Right lobe of liver (tissue), 6 donors: Measurements from ENCODE around the gene C1orf50. TPM values are rescaled to one million over a fixed set of nuclear protein-coding genes. Genes with fewer than 3 reads are reported as not detected.

Source experiments
- ATAC-seq, 4 donors: fragments of 200-7000 bp; cut with Tn5 transposase; one replicate each; pipeline ENCODE4 v1.9.1; 2020; ENCODE audit warnings: mild to moderate bottlenecking in 4 of 4, moderate library complexity in 4 of 4
- DNase-seq, 3 donors: peaks; one replicate each; pipeline ENCODE4 v3.0.0-alpha.2; 2020
- H3K27ac ChIP-seq, 3 donors: fragments of 200-600 bp; one replicate each; pipeline ENCODE4 v1.8.0; 2022
- H3K27me3 ChIP-seq, 2 donors: fragments of 200-600 bp; one replicate each; pipeline ENCODE4 v1.8.0; 2022
- H3K36me3 ChIP-seq, 4 donors: fragments of 200-600 bp; sonication (generic) in 1 of 4; one replicate each; pipeline versions ENCODE4 v1.5.1 to v1.8.0; 2017 to 2022; ENCODE audit warnings: control low read depth in 1 of 4
- H3K4me1 ChIP-seq, 4 donors: fragments of 200-600 bp; sonication (generic) in 1 of 4; one replicate each; pipeline versions ENCODE4 v1.5.1 to v1.8.0; 2017 to 2022; ENCODE audit warnings: control low read depth in 1 of 4
- H3K4me3 ChIP-seq, 3 donors: fragments of 200-600 bp; one replicate each; pipeline ENCODE4 v1.8.0; 2022
- H3K9me3 ChIP-seq, 4 donors: fragments of 200-600 bp; sonication (generic) in 1 of 4; one replicate each; pipeline versions ENCODE4 v1.5.1 to v1.8.0; 2017 to 2022; ENCODE audit warnings: control low read depth in 1 of 4
- CTCF ChIP-seq, 4 donors: fragments of 200-600 bp in 3 of 4; fragments of 450-650 bp in 1 of 4; IDR thresholded peaks; one replicate each; pipeline versions ENCODE4 v1.5.1 to v1.8.0; 2016 to 2022; ENCODE audit warnings: antibody characterized with exemption in 4 of 4, mild to moderate bottlenecking in 2 of 4
- POLR2A ChIP-seq: fragments of 450-650 bp; IDR thresholded peaks from one replicate; pipeline ENCODE4 v1.6.1; 2017; ENCODE audit warnings: antibody characterized with exemption, mild to moderate bottlenecking
- WGBS: methylation state at CpG from one replicate; pipeline ENCODE4 v1.1.6; 2018; ENCODE audit warnings: low coverage, low lambda C conversion rate; ENCODE audit not compliant: insufficient coverage; ENCODE audit errors: missing lambda C conversion rate; 5-methylcytosine and 5-hydroxymethylcytosine counted together
- intact Hi-C, 2 donors: fragments of 100-400 bp; cut with DNase I; formaldehyde crosslinking; loops; one replicate each; pipeline versions ENCODE4 v1.11.2 to v1.14.1; 2022
- total RNA-seq, 6 experiments: library from RNA; depleted of rRNA in 2 of 6; stranded (reverse); fragments of >200 nt in 2 of 6; fragmentation: NEBNext Ultra II Directional in 3 of 6; extraction: Animal tissue kit (Norgen Biotek cat#: 25700) in 3 of 6; gene quantifications; one replicate each; pipeline versions ENCODE4 v1.1.0 to v1.2.4, GENCODE V29; 2016 to 2023
- donor health status: DM: no; HTN: yes; CAD: no.
- donor health status: DM: no; HTN: no; CAD: no.
- donor health status: DM: no; HTN: no; CAD: no.
- donor health status: DM: no; HTN: yes; CAD: no.
- donor health status: DM: no; HTN: yes; CAD: no.

Gene C1orf50
- total RNA-seq, 6 experiments from 2014 or later = 4.7 to 6.4 (median 5.3) TPM

- Histone ChIP-seq H3K4me3 (no peak overlapping the region), H3K4me1 (no peaks in the 10 kb centered on the region), H3K27me3 (no peaks in the 10 kb centered on the region), H3K9me3 (no peaks in the 10 kb centered on the region), H3K36me3 (no peaks in the 10 kb centered on the region), H3K27ac (no peak overlapping the region)
- intact Hi-C loops = no loop called here
- TF ChIP-seq POLR2A = no peak
- TF ChIP-seq CTCF (IDR thresholded peaks at IDR 0.05) = no peak
- DNase-seq (no peak), ATAC-seq (no peak)
- 85% methylated on average over 3 of the region's 3 CpGs for WGBS
Measured at GRCh38 chr1:42797414-42797813, 30.4 kb downstream of the C1orf50 start.

GRCh38 chr1:42797979-42798378 lies 30.9 kb downstream of the C1orf50 start:
- Histone ChIP-seq H3K27ac (no peak overlapping the region), H3K9me3 (no peaks in the 10 kb centered on the region), H3K27me3 (no peaks in the 10 kb centered on the region), H3K4me1 (no peaks in the 10 kb centered on the region), H3K36me3 (no peaks in the 10 kb centered on the region), H3K4me3 (no peak overlapping the region)
- 84% methylated on average over 4 of the region's 5 CpGs for WGBS
- TF ChIP-seq POLR2A = no peak
- no peak for TF ChIP-seq CTCF (IDR thresholded peaks at IDR 0.05)
- intact Hi-C loops = no loop called here
- no peak for DNase-seq
- ATAC-seq = no peak

GRCh38 chr1:42801832-42802473 lies 34.9 kb downstream of the C1orf50 start:
- intact Hi-C loops = no loop called here
- Histone ChIP-seq H3K4me3 (no peak overlapping the region), H3K4me1 (no peaks in the 10 kb centered on the region), H3K9me3 (no peaks in the 10 kb centered on the region), H3K27ac (no peak overlapping the region), H3K27me3 (no peaks in the 10 kb centered on the region), H3K36me3 (no peaks in the 10 kb centered on the region)
- WGBS = 64% methylated on average over 6 of the region's 8 CpGs
- no peak for TF ChIP-seq CTCF (IDR thresholded peaks at IDR 0.05)
- no peak for TF ChIP-seq POLR2A
- ATAC-seq (no peak), DNase-seq (no peak)

GRCh38 chr1:42806171-42806570 lies 39.1 kb downstream of the C1orf50 start:
- DNase-seq (no peak), ATAC-seq (no peak)
- H3K4me1 ChIP-seq = no peaks in the 10 kb centered on the region
- no peak for TF ChIP-seq CTCF (IDR thresholded peaks at IDR 0.05)
- no peak for TF ChIP-seq POLR2A
- H3K4me3 ChIP-seq = no peak overlapping the region
- H3K36me3 ChIP-seq = no peaks in the 10 kb centered on the region
- no peak overlapping the region for H3K27ac ChIP-seq
- H3K9me3 ChIP-seq = no peaks in the 10 kb centered on the region
- intact Hi-C loops = no loop called here
- H3K27me3 ChIP-seq = no peaks in the 10 kb centered on the region

- WGBS = 72% methylated on average over 4 of the region's 5 CpGs
Measured at GRCh38 chr1:42806593-42806992, 39.5 kb downstream of the C1orf50 start.

More at GRCh38 chr1:42806593-42806992, 39.5 kb downstream of the C1orf50 start:
- Histone ChIP-seq H3K36me3 (no peaks in the 10 kb centered on the region), H3K4me1 (no peaks in the 10 kb centered on the region), H3K27ac (no peak overlapping the region), H3K4me3 (no peak overlapping the region), H3K27me3 (no peaks in the 10 kb centered on the region), H3K9me3 (no peaks in the 10 kb centered on the region)
- intact Hi-C loops = no loop called here
- DNase-seq = no peak
- no peak for ATAC-seq
- no peak for TF ChIP-seq CTCF (IDR thresholded peaks at IDR 0.05)
- TF ChIP-seq POLR2A = no peak
